Measurements from ENCODE around the gene CGREF1.

CGREF1 gene

GRCh38 chr2:27159271-27159670, 40.3 kb upstream of the CGREF1 start:
- TF ChIP-seq CTCF (IDR thresholded peaks at IDR 0.05; ENCODE audit: poor library complexity, severe bottlenecking), result no peak

GRCh38 chr2:27158468-27158867, 39.5 kb upstream of the CGREF1 start:
- no peaks in the 10 kb centered on the region for H3K4me1 ChIP-seq (ENCODE audit: insufficient read depth, poor library complexity, severe bottlenecking)
- no peaks in the 10 kb centered on the region for H3K27me3 ChIP-seq (ENCODE audit: insufficient read depth, poor library complexity, severe bottlenecking)
- no peak for ATAC-seq (ENCODE audit: low read depth)
- H3K4me3 ChIP-seq (ENCODE audit: severe bottlenecking), result no peak overlapping the region
- no peaks in the 10 kb centered on the region for H3K9me3 ChIP-seq (ENCODE audit: severe bottlenecking)
- TF ChIP-seq CTCF (IDR thresholded peaks at IDR 0.05; ENCODE audit: poor library complexity, severe bottlenecking), result no peak
- DNase-seq (ENCODE audit: low spot score), result no peak
- H3K36me3 ChIP-seq (ENCODE audit: low read depth), result no peaks in the 10 kb centered on the region
- H3K27ac ChIP-seq (ENCODE audit: poor library complexity, severe bottlenecking), result no peak overlapping the region

More at GRCh38 chr2:27159271-27159670, 40.3 kb upstream of the CGREF1 start:
- H3K27ac ChIP-seq (ENCODE audit: poor library complexity, severe bottlenecking), result no peak overlapping the region
- H3K9me3 ChIP-seq (ENCODE audit: severe bottlenecking), result no peaks in the 10 kb centered on the region
- DNase-seq (ENCODE audit: low spot score), result no peak
- no peaks in the 10 kb centered on the region for H3K36me3 ChIP-seq (ENCODE audit: low read depth)
- no peak overlapping the region for H3K4me3 ChIP-seq (ENCODE audit: severe bottlenecking)
- no peak for ATAC-seq (ENCODE audit: low read depth)
- H3K27me3 ChIP-seq (ENCODE audit: insufficient read depth, poor library complexity, severe bottlenecking), result no peaks in the 10 kb centered on the region
- H3K4me1 ChIP-seq (ENCODE audit: insufficient read depth, poor library complexity, severe bottlenecking), result no peaks in the 10 kb centered on the region

- no peak for DNase-seq (ENCODE audit: low spot score)
- peak; percentile 29; the same call in 1 of the 3 replicates for ATAC-seq (ENCODE audit: low read depth)
- Histone ChIP-seq H3K9me3 (ENCODE audit: severe bottlenecking) (no peaks in the 10 kb centered on the region), H3K27ac (ENCODE audit: poor library complexity, severe bottlenecking) (no peak overlapping the region), H3K36me3 (ENCODE audit: low read depth) (no peaks in the 10 kb centered on the region), H3K27me3 (ENCODE audit: insufficient read depth, poor library complexity, severe bottlenecking) (no peaks in the 10 kb centered on the region), H3K4me1 (ENCODE audit: insufficient read depth, poor library complexity, severe bottlenecking) (no peaks in the 10 kb centered on the region), H3K4me3 (ENCODE audit: severe bottlenecking) (no peak overlapping the region)
- TF ChIP-seq CTCF (IDR thresholded peaks at IDR 0.05; ENCODE audit: poor library complexity, severe bottlenecking), result no peak
Observed at GRCh38 chr2:27155069-27155520, 36.2 kb upstream of the CGREF1 start.

GRCh38 chr2:27154488-27154887, 35.6 kb upstream of the CGREF1 start:
- DNase-seq (ENCODE audit: low spot score) (no peak), ATAC-seq (ENCODE audit: low read depth) (no peak)
- no peaks in the 10 kb centered on the region for H3K36me3 ChIP-seq (ENCODE audit: low read depth)
- no peak overlapping the region for H3K27ac ChIP-seq (ENCODE audit: poor library complexity, severe bottlenecking)
- no peak for TF ChIP-seq CTCF (IDR thresholded peaks at IDR 0.05; ENCODE audit: poor library complexity, severe bottlenecking)
- H3K9me3 ChIP-seq (ENCODE audit: severe bottlenecking), result no peaks in the 10 kb centered on the region
- no peaks in the 10 kb centered on the region for H3K4me1 ChIP-seq (ENCODE audit: insufficient read depth, poor library complexity, severe bottlenecking)
- H3K27me3 ChIP-seq (ENCODE audit: insufficient read depth, poor library complexity, severe bottlenecking), result no peaks in the 10 kb centered on the region
- no peak overlapping the region for H3K4me3 ChIP-seq (ENCODE audit: severe bottlenecking)

- Histone ChIP-seq H3K27ac (ENCODE audit: poor library complexity, severe bottlenecking) (no peak overlapping the region), H3K4me1 (ENCODE audit: insufficient read depth, poor library complexity, severe bottlenecking) (no peaks in the 10 kb centered on the region), H3K27me3 (ENCODE audit: insufficient read depth, poor library complexity, severe bottlenecking) (no peaks in the 10 kb centered on the region), H3K4me3 (ENCODE audit: severe bottlenecking) (no peak overlapping the region), H3K9me3 (ENCODE audit: severe bottlenecking) (no peaks in the 10 kb centered on the region), H3K36me3 (ENCODE audit: low read depth) (no peaks in the 10 kb centered on the region)
- TF ChIP-seq CTCF (IDR thresholded peaks at IDR 0.05; ENCODE audit: poor library complexity, severe bottlenecking), result no peak
- DNase-seq (ENCODE audit: low spot score) (no peak), ATAC-seq (ENCODE audit: low read depth) (peak; percentile 61)
Observed at GRCh38 chr2:27152796-27153464, 34.0 kb upstream of the CGREF1 start.

Data from RWPE2 (cell line).